Ectodermal cell (in vitro differentiated cells): Measurements from ENCODE around the gene GNAZ.

Experiments
- H3K27ac ChIP-seq: 2 replicates; pipeline ENCODE4 v1.7.0; 2013; ENCODE audit warnings: mild to moderate bottlenecking, low read depth, low read length; ENCODE audit not compliant: insufficient read depth, poor library complexity, severe bottlenecking
- H3K27me3 ChIP-seq: 2 replicates; pipeline ENCODE4 v1.7.0; 2013; ENCODE audit warnings: mild to moderate bottlenecking, low read length; ENCODE audit not compliant: insufficient read depth, control insufficient read depth, poor library complexity, severe bottlenecking
- H3K36me3 ChIP-seq: one replicate; pipeline ENCODE4 v1.7.0; 2013; ENCODE audit warnings: low read length; ENCODE audit not compliant: control insufficient read depth, insufficient read depth
- H3K4me1 ChIP-seq: one replicate; pipeline ENCODE4 v1.7.0; 2013; ENCODE audit warnings: low read length; ENCODE audit not compliant: control insufficient read depth, insufficient read depth
- H3K4me3 ChIP-seq: 2 replicates; pipeline ENCODE4 v1.7.0; 2013; ENCODE audit warnings: low read depth, low read length, control low read depth; ENCODE audit not compliant: insufficient read depth
- H3K9me3 ChIP-seq: 2 replicates; pipeline ENCODE4 v1.7.0; 2013; ENCODE audit warnings: mild to moderate bottlenecking, low read length, moderate library complexity; ENCODE audit not compliant: control insufficient read depth
- WGBS, 2 experiments: methylation state at CpG; one replicate each; pipeline ENCODE4 v1.1.7; 2013; ENCODE audit warnings: missing lambda C conversion rate in 2 of 2; 5-methylcytosine and 5-hydroxymethylcytosine counted together

GNAZ gene

DNA sequence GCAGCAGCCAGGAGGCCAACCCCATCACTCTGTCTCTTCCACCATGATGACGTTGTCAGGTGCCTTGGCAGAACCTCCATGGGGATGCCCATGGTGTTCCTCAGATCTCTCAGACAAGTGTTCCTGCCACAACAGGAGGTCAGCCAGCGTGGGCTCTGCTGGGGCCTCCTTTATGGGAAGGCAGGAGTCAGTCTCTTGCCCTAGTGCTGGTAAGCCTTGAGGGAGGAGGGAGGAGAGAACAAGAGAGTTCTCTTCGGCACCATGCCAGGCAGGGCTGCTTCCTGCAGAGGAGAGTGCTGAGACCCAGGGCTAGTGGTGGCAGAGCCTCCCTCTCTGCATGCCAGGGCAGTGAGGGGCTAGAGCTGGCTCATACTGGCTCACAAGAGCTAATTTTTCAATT, 32.5 kb downstream of the GNAZ start:
- H3K27ac ChIP-seq = no peak overlapping the region

DNA sequence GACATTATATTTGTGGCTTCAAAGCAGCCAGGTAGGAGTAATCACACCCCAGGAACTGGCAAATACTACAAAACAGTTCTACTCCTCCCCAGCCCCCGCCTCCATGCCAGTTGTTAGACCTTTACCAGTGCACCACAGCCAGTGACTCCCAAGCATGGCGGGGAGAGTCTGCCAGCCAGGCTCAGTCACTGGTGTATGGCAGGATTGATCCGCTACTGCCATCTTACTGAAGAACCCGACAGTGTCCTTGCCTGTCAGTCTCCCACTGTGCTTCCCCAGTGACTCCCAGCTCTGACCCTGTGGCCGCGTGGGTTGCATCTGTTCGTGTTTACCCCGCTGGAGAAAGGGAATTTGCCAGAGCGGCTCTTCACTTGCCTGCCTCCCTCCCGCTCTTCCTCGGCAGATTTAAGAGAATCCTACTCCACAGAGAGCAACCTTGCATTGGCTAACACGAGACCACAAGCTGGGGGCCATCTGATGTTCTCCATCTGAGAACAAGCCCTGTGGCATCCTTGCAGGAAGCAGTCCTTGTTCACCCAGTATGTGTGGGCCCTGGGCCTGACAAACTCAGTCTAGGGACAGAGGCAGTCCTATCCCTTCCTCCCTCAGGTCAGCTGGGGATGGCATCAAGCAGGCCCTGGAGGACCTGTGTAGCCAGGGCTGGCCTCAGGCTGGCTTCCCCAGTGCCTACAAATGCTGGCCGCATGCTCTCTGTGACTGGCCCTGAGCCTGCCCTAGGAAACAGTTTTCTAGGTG, 33.1 kb downstream of the GNAZ start:
- H3K36me3 ChIP-seq = no peaks in the 10 kb centered on the region

More for the DNA sequence above, 32.5 kb downstream of the GNAZ start:
- 89% methylated on average over 3 of the region's 3 CpGs for WGBS, 2 experiments
- no peak overlapping the region for H3K4me3 ChIP-seq
- no peaks in the 10 kb centered on the region for H3K27me3 ChIP-seq
- H3K4me1 ChIP-seq = peaks cover 3% of the 10 kb centered on the region
- H3K36me3 ChIP-seq = no peaks in the 10 kb centered on the region
- no peaks in the 10 kb centered on the region for H3K9me3 ChIP-seq

DNA sequence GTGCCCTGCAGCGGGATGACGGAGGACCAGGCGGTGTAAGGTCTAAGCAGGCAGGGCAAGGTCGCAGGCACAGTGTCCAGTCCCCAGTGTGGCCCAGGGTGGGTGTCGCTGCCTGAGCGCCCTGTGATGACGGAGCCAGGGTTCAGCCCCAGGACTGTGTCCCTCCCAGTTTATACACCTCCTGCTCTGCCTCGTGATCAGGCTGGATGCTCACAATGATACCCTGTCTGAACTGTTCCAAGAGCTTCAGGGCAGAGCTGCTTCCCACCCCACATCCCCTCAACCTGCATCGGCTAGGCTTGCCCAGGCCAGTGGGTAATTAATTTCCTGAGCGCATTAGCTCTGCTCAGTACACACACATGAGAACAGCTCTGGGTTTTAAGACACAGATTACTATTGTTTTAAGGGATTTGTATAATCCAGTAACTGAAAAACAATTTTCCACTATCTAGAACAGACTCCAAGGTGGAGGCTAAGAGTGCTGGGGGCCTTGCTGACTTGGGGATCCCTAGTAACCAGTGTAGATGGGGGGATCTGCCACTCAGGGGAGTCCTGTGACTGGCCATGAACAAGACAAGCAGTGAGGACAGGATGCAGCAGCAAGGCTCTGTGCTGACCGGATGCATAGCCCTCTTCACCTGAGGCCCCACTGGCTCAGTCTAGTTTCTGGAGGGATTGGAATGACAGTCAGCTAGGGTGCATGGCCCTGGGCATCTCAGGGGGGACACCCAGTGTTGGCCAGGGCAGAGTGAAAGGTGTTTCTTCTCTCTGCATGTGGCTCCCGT, 34.1 kb downstream of the GNAZ start:
- H3K4me1 ChIP-seq = peaks cover 3% of the 10 kb centered on the region
- H3K9me3 ChIP-seq = no peaks in the 10 kb centered on the region
- H3K36me3 ChIP-seq = no peaks in the 10 kb centered on the region
- 90 to 91% methylated on average over 12 of the region's 12 CpGs for WGBS, 2 experiments
- H3K27me3 ChIP-seq = no peaks in the 10 kb centered on the region
- H3K27ac ChIP-seq = no peak overlapping the region
- H3K4me3 ChIP-seq = no peak overlapping the region

More for the DNA sequence above, 33.1 kb downstream of the GNAZ start:
- 88% methylated on average over 13 of the region's 13 CpGs for WGBS, 2 experiments
- Histone ChIP-seq H3K4me1 (peaks cover 3% of the 10 kb centered on the region), H3K27ac (no peak overlapping the region), H3K4me3 (no peak overlapping the region), H3K27me3 (no peaks in the 10 kb centered on the region), H3K9me3 (no peaks in the 10 kb centered on the region)

DNA sequence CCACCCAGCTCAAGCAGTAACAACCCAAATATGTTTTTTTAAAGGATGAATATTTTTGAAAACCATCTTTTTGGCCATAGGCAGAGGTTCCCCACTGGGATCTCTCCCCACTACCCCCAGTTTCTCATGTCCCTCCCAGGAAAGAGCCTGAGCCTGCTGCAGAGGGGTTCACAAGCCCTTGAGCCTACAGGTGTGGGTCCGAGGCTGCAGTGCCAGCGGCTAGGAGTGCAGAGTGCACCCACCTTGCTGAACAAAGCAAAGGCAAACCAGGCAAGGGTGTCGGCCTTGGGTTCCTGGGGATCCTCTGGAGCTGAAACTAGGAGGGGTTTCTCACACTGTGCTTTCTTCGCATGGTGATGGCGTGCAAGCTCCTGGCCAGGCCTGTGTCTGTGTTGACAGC, 35.0 kb downstream of the GNAZ start:
- no peak overlapping the region for H3K27ac ChIP-seq
- WGBS, 2 experiments = 94 to 98% methylated on average over 5 of the region's 5 CpGs
- no peak overlapping the region for H3K4me3 ChIP-seq
- H3K36me3 ChIP-seq = no peaks in the 10 kb centered on the region
- H3K27me3 ChIP-seq = no peaks in the 10 kb centered on the region
- H3K4me1 ChIP-seq = peaks cover 2% of the 10 kb centered on the region
- H3K9me3 ChIP-seq = no peaks in the 10 kb centered on the region

DNA sequence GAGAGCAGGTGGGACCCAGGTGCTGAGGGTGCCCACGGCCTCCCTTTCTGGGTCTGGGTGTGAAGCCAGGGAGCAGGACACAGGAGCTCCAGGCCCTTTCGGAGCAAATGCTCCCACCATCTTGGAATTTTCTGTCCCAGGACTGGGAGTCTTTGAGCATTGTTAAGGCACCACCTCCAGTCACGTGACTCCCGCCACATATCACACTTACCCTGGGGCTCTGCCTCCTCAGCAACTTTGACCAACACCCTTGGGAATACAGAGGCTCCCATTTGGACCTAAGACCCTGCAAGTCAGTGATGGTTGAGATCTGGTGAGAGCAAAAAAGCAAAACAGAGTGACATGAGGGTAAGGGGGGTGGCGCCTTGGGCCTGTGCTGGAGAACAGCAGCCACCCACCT, 35.6 kb downstream of the GNAZ start:
- peaks cover 4% of the 10 kb centered on the region for H3K4me1 ChIP-seq
- no peaks in the 10 kb centered on the region for H3K36me3 ChIP-seq
- H3K4me3 ChIP-seq = no peak overlapping the region
- no peak overlapping the region for H3K27ac ChIP-seq
- 93 to 98% methylated on average over 5 of the region's 5 CpGs for WGBS, 2 experiments
- H3K9me3 ChIP-seq = no peaks in the 10 kb centered on the region
- no peaks in the 10 kb centered on the region for H3K27me3 ChIP-seq

DNA sequence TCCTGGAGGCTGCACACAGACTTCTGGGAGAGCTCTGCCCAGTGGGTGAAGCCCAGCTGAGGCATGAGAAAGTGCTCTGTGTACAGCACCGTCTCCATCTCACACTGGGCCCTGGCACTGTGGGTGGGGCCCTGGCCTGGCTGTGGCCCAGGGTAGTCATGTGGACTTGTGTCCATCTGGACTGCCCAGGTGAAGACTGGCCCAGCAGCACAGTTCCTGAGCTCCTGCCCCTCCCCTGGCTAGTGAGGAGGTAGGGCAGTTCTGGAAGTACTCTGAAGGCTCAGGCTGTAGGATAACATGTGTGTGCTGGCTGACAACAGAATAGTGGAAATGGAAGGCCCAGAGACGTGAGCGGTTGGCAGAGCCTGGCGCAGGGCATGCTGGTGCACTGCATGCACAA, 36.0 kb downstream of the GNAZ start:
- WGBS, 2 experiments = 96% methylated on average over 4 of the region's 4 CpGs
- Histone ChIP-seq H3K36me3 (no peaks in the 10 kb centered on the region), H3K9me3 (no peaks in the 10 kb centered on the region), H3K4me1 (peaks cover 4% of the 10 kb centered on the region), H3K27me3 (no peaks in the 10 kb centered on the region), H3K27ac (no peak overlapping the region), H3K4me3 (no peak overlapping the region)

GRCh38 chr22:23106906-23107367, 36.6 kb downstream of the GNAZ start:
- Histone ChIP-seq H3K4me1 (peaks cover 4% of the 10 kb centered on the region), H3K4me3 (no peak overlapping the region), H3K27me3 (no peaks in the 10 kb centered on the region), H3K36me3 (no peaks in the 10 kb centered on the region), H3K27ac (no peak overlapping the region), H3K9me3 (no peaks in the 10 kb centered on the region)
- WGBS, 2 experiments = 92 to 93% methylated on average over 8 of the region's 8 CpGs

DNA sequence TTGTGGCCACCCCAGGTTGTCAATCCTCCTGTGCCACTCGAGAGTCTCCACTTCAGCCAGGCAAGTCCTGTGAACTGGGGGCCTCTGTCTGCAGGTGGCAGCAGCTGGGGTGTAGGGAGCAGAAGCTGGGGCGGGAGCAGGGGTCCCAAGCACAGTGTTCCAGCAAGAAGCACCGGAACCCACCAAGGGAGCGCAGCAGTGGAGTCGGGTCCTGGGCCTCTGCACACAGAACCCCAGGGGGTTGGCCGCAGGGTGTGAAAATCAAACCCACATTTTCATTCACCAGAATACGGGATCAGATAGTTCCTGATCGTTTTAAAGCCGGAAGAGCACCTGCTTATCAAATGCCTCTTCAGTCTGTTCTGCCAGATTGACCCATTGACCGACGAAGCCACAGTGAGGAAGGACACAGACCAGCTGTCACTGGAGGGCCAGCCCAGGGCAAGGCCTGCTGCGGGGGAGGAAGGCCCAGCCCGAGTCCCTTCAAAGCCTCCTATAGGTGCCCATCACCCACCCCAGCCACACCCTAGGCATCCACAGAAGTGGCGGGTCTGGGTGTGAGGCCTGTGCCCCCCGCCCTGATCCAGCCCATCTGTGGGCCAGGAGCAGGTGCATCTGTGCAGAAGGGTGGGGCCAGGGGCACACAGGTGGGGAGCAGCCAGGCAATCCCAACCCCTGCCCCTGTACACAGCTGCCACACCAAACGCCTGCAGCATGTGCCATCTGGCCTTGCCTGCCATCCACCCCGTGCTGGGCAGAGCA, 37.3 kb downstream of the GNAZ start:
- WGBS, 2 experiments = 94% methylated on average over 17 of the region's 17 CpGs
- no peaks in the 10 kb centered on the region for H3K9me3 ChIP-seq
- no peaks in the 10 kb centered on the region for H3K36me3 ChIP-seq
- H3K4me3 ChIP-seq = no peak overlapping the region
- peaks cover 4% of the 10 kb centered on the region for H3K4me1 ChIP-seq
- H3K27me3 ChIP-seq = no peaks in the 10 kb centered on the region
- no peak overlapping the region for H3K27ac ChIP-seq

- WGBS, 2 experiments = 93 to 94% methylated on average over 7 of the region's 7 CpGs
- Histone ChIP-seq H3K9me3 (no peaks in the 10 kb centered on the region), H3K36me3 (no peaks in the 10 kb centered on the region), H3K27me3 (no peaks in the 10 kb centered on the region), H3K27ac (no peak overlapping the region), H3K4me1 (peaks cover 4% of the 10 kb centered on the region), H3K4me3 (no peak overlapping the region)
These were observed 38.1 kb downstream of the GNAZ start for GRCh38 chr22:23108249-23109078.
